GM12864 (cell line): ENCODE results near the gene CYP2J2.

Experiments
- DNase-seq: peaks from one replicate; pipeline ENCODE4 v3.0.0-alpha.2; 2011; ENCODE audit warnings: low read depth
- H3K4me3 ChIP-seq: 2 replicates; pipeline ENCODE4 v1.5.1; 2011; ENCODE audit warnings: mild to moderate bottlenecking, low read depth, low read length, control low read depth
- CTCF ChIP-seq: IDR thresholded peaks from 2 replicates; pipeline ENCODE4 v1.5.1; 2011; ENCODE audit warnings: low read depth, mild to moderate bottlenecking, moderate library complexity, low read length, control low read depth, inconsistent platforms; ENCODE audit errors: missing control alignments

The CYP2J2 gene

GRCh38 chr1:59892841-59893811, 33.4 kb downstream of the CYP2J2 start:
- H3K4me3 ChIP-seq = no peak overlapping the region
- DNase-seq = no peak
- TF ChIP-seq CTCF = no peak

GRCh38 chr1:59885160-59885832, 41.3 kb downstream of the CYP2J2 start:
- no peak for DNase-seq
- no peak overlapping the region for H3K4me3 ChIP-seq
- no peak for TF ChIP-seq CTCF

GRCh38 chr1:59880735-59881134, 45.8 kb downstream of the CYP2J2 start:
- no peak overlapping the region for H3K4me3 ChIP-seq
- TF ChIP-seq CTCF = no peak
- no peak for DNase-seq

- no peak for DNase-seq
- no peak overlapping the region for H3K4me3 ChIP-seq
- TF ChIP-seq CTCF = no peak
Measured at GRCh38 chr1:59879996-59880505, 46.5 kb downstream of the CYP2J2 start.

GRCh38 chr1:59879574-59879973, 47.0 kb downstream of the CYP2J2 start:
- TF ChIP-seq CTCF = peak; percentile 13
- no peak for DNase-seq
- H3K4me3 ChIP-seq = no peak overlapping the region

- no peak for TF ChIP-seq CTCF
- DNase-seq = no peak
- H3K4me3 ChIP-seq = no peak overlapping the region
Measured at GRCh38 chr1:59878370-59878769, 48.2 kb downstream of the CYP2J2 start.
